Upper lobe of right lung (tissue), 1 donor: ENCODE measurements around the gene USP38. TPM values are rescaled to one million over a fixed set of nuclear protein-coding genes. Genes with fewer than 3 reads are reported as not detected.

Experiments used
- ATAC-seq: fragments of 200-7000 bp; cut with Tn5 transposase; one replicate; pipeline ENCODE4 v1.9.1; 2020; ENCODE audit warnings: mild to moderate bottlenecking, moderate library complexity
- DNase-seq: peaks from one replicate; pipeline ENCODE4 v3.0.0-alpha.2; 2020
- H3K27ac ChIP-seq: fragments of 200-600 bp; one replicate; pipeline ENCODE4 v1.8.0; 2022
- H3K27me3 ChIP-seq: fragments of 200-600 bp; one replicate; pipeline ENCODE4 v1.8.0; 2022; ENCODE audit warnings: mild to moderate bottlenecking
- H3K36me3 ChIP-seq: fragments of 200-600 bp; one replicate; pipeline ENCODE4 v1.8.0; 2022
- H3K4me1 ChIP-seq: fragments of 200-600 bp; one replicate; pipeline ENCODE4 v1.8.0; 2022
- H3K4me3 ChIP-seq: fragments of 200-600 bp; one replicate; pipeline ENCODE4 v1.8.0; 2022; ENCODE audit warnings: mild to moderate bottlenecking
- H3K9me3 ChIP-seq: fragments of 200-600 bp; one replicate; pipeline ENCODE4 v1.8.0; 2022
- CTCF ChIP-seq: fragments of 200-600 bp; IDR thresholded peaks from one replicate; pipeline ENCODE4 v1.8.0; 2022; ENCODE audit warnings: antibody characterized with exemption
- intact Hi-C: fragments of 100-400 bp; cut with DNase I; formaldehyde crosslinking; loops from one replicate; pipeline ENCODE4 v1.11.0; 2022
- long read RNA-seq: library from polyadenylated mRNA; unstranded; transcript quantifications from one replicate; pipeline ENCODE4 v2.0.0, GENCODE V29; 2021
- total RNA-seq: library from RNA; stranded (reverse); fragmentation: NEBNext Ultra II Directional; extraction: Animal tissue kit (Norgen Biotek cat#: 25700); gene quantifications from one replicate; pipeline ENCODE4 v1.2.1, GENCODE V29; 2021
- donor health status: DM: no; HTN: yes; CAD: no; lungs with severe emphysema.

Gene USP38
- 25.7 TPM for total RNA-seq
- long read RNA-seq, full-length matches to known transcripts, result 42 of 45 reads
- long read RNA-seq, partial matches to known transcripts, result 2 of 45 reads
- long read RNA-seq, other reads (novel, unspliced or antisense), result 1 of 45 reads

DNA sequence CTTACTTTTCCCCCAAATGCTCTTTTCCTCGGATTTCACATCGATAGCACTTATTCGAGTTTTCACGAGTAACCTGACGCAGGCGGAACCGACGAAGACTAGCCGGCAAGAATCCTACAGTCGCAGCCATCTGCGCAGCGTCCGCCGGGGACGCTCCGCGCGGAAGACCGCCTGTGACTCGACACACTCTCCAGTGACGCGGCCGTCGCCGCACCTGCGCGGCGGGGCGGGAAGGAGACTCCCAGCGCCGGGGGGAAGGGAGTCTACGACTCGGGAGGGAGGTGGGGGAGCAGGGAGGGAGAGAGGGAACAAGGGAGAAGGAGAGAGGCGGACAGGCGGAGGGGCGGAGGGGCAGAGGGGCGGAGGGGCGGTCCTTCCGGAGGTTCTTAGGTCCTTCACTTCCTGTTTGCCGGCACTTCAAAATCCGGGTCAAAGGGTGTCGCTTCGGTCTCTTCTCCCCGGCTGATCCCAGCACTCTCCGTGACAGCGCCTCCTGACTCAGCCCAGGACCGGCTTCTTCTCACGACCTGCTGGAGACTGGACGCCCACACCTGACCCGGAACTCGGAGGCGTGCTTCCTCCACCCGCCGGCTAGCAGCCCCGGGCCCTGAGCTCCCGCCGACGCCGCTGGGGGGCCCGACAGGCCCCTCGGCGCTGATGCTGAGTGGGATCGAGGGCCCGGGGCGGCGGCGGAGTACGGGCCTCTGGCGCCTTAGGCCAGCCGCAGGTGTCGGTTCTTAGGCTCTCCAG is at the start of gene USP38:
Gene USP38 (plus strand): TSS at position 415 of the 750 bp plus-strand sequence. CDS start 534 bp downstream, outside the sequence.
- no peak for TF ChIP-seq CTCF
- ATAC-seq, result peak; percentile 98
- intact Hi-C loops, result no loop called here

DNA sequence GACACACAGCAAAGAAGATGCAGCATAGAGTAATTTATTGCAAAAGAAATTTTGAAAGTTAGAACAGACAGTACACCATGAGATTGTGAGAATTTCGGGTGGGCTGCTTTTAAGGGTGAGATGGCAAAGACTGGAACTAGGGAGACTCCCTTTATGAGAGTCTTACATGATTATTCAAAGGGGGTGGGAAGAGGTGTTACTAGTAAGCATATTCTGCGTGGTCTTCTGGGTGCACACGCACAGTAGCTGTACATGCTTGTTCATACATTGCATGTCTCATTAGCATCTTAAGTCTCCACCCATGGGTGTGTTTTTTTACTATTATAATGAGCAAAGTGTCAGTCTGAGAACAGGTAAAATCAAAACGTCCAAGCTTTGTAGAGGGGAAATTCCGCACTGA is 49.4 kb upstream of the USP38 start:
- DNase-seq (no peak), ATAC-seq (no peak)
- Histone ChIP-seq H3K36me3 (no peaks in the 10 kb centered on the region), H3K27me3 (no peaks in the 10 kb centered on the region), H3K9me3 (no peaks in the 10 kb centered on the region), H3K27ac (no peak overlapping the region), H3K4me3 (no peak overlapping the region), H3K4me1 (no peaks in the 10 kb centered on the region)
- no peak for TF ChIP-seq CTCF
- intact Hi-C loops, result no loop called here

More for the DNA sequence above, at the start of gene USP38:
- no peaks in the 10 kb centered on the region for H3K27me3 ChIP-seq
- H3K4me3 ChIP-seq, result peak within 1 kb of the TSS; percentile 87
- peak within 1 kb of the TSS; percentile 94 for H3K27ac ChIP-seq
- peaks cover 27% of the 10 kb centered on the region for H3K4me1 ChIP-seq
- peaks cover 7% of the 10 kb centered on the region for H3K36me3 ChIP-seq
- H3K9me3 ChIP-seq, result no peaks in the 10 kb centered on the region
- DNase-seq, result peak; percentile 96

- H3K27me3 ChIP-seq, result no peaks in the 10 kb centered on the region
- no peaks in the 10 kb centered on the region for H3K36me3 ChIP-seq
- ATAC-seq (no peak), DNase-seq (no peak)
- TF ChIP-seq CTCF, result no peak
- H3K4me1 ChIP-seq, result no peaks in the 10 kb centered on the region
- H3K4me3 ChIP-seq, result no peak overlapping the region
- intact Hi-C loops, result no loop called here
- H3K9me3 ChIP-seq, result peaks cover 8% of the 10 kb centered on the region
- H3K27ac ChIP-seq, result no peak overlapping the region
Observed at GRCh38 chr4:143140696-143141095, 44.0 kb upstream of the USP38 start.

DNA sequence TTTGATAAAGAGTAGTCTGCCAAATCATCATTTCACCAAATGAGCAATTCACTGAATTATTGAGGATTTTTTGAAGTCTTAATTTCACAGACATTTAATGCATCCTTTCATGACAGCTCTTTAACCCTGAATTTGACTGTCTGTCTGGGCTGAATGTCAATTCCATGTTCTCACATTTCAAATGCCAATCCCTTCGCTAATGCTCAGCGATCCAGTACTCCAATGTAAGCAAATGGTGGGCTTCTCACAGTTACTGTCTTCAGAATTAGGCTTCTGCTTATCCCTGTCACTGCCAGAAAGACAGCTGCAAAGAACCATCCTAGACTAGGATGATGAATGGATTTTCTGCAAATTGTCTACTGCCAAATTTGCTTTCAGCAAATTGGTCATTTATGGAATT is 36.2 kb upstream of the USP38 start:
- Histone ChIP-seq H3K27ac (no peak overlapping the region), H3K4me3 (no peak overlapping the region), H3K27me3 (no peaks in the 10 kb centered on the region), H3K4me1 (no peaks in the 10 kb centered on the region), H3K36me3 (no peaks in the 10 kb centered on the region), H3K9me3 (peaks cover 11% of the 10 kb centered on the region)
- TF ChIP-seq CTCF, result no peak
- DNase-seq (no peak), ATAC-seq (no peak)
- intact Hi-C loops, result no loop called here

DNA sequence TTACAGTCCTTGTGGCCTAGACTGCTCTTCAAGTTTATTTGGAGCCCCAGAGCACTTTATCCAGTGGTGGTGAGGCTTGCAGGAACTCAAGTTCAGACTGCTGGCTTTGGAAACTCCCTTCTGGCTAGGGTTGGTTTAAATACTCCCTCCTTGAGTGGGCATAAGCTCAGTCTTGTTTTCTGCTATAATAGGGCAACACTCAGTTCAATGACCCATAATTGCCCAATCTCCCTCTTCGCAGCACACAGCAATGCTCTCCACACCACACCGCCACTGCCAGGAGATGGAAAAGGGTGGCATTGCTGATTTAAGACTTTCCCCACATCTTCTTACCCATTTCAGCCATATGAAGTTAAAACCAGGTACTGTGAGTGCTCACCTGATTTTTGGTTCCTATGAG is 27.9 kb upstream of the USP38 start:
- H3K9me3 ChIP-seq, result peaks cover 6% of the 10 kb centered on the region
- H3K27me3 ChIP-seq, result no peaks in the 10 kb centered on the region
- H3K27ac ChIP-seq, result no peak overlapping the region
- peak; percentile 73 for ATAC-seq
- DNase-seq, result no peak
- intact Hi-C loops, result no loop called here
- TF ChIP-seq CTCF, result no peak
- H3K36me3 ChIP-seq, result no peaks in the 10 kb centered on the region
- H3K4me3 ChIP-seq, result no peak overlapping the region
- H3K4me1 ChIP-seq, result no peaks in the 10 kb centered on the region
